Prostate gland (tissue), 2 donors: ENCODE measurements around the gene EPS8. TPM values are rescaled to one million over a fixed set of nuclear protein-coding genes. Genes with fewer than 3 reads are reported as not detected.
"Not testable (repeated sequence)": the region's sequence is repeated elsewhere in the genome, so short reads cannot be mapped to it uniquely, and the experiment has no call there.

ENCODE experiments used
- DNase-seq: peaks from one replicate; pipeline ENCODE4 v3.0.0-alpha.2; 2019; ENCODE audit warnings: low spot score
- H3K27ac ChIP-seq, 2 donors: fragments of 200-600 bp; sonication (generic); 2 replicates each; pipeline ENCODE4 v1.5.1; 2017 to 2019
- H3K27me3 ChIP-seq: fragments of 200-600 bp; sonication (generic); replicated peaks from 2 replicates; pipeline ENCODE4 v1.5.1; 2019; ENCODE audit not compliant: insufficient read depth
- H3K36me3 ChIP-seq, 2 donors: fragments of 200-600 bp; sonication (generic); 1 replicate in 1 of 2; 2 replicates in 1 of 2; pipeline versions ENCODE4 v1.5.1 to v1.8.1; 2017 to 2019
- H3K4me1 ChIP-seq: fragments of 200-600 bp; sonication (generic); replicated peaks from 2 replicates; pipeline ENCODE4 v1.5.1; 2019
- H3K4me3 ChIP-seq, 2 donors: fragments of 200-600 bp; sonication (generic); 2 replicates each; pipeline ENCODE4 v1.5.1; 2017 to 2019
- H3K9me3 ChIP-seq: fragments of 200-600 bp; sonication (generic); 2 replicates; pipeline ENCODE4 v1.5.1; 2017
- POLR2A ChIP-seq: fragments of 450-650 bp; IDR thresholded peaks from one replicate; pipeline ENCODE4 v1.6.1; 2016; ENCODE audit warnings: antibody characterized with exemption, mild to moderate bottlenecking
- POLR2AphosphoS5 ChIP-seq: sonication (generic); formaldehyde crosslinking; IDR thresholded peaks from one replicate; pipeline ENCODE4 v1.6.1; 2017; ENCODE audit warnings: antibody characterized with exemption
- WGBS: methylation state at CpG from one replicate; pipeline ENCODE4 v1.1.5; 2018; 5-methylcytosine and 5-hydroxymethylcytosine counted together
- intact Hi-C: fragments of 100-400 bp; cut with DNase I; formaldehyde crosslinking; loops from one replicate; pipeline ENCODE4 v1.14.2; 2022
- total RNA-seq, 2 donors: library from RNA; depleted of rRNA; stranded (reverse); fragments of >200 nt; gene quantifications; one replicate each; pipeline ENCODE4 v1.1.0, GENCODE V29; 2016
- TF ChIP-seq, protein P1 (sequence below), 4 experiments: fragments of 200-600 bp in 2 of 4; fragments of 450-650 bp in 2 of 4; sonication (generic) in 2 of 4; IDR thresholded peaks; 1 replicate in 3 of 4; 2 replicates in 1 of 4; pipeline ENCODE4 v1.5.1; 2016 to 2019; ENCODE audit warnings: antibody characterized with exemption in 4 of 4, mild to moderate bottlenecking in 2 of 4, moderate library complexity in 2 of 4

The EPS8 gene
- total RNA-seq, 2 donors from 2014 or later, result 47.5 to 67.4 TPM

DNA sequence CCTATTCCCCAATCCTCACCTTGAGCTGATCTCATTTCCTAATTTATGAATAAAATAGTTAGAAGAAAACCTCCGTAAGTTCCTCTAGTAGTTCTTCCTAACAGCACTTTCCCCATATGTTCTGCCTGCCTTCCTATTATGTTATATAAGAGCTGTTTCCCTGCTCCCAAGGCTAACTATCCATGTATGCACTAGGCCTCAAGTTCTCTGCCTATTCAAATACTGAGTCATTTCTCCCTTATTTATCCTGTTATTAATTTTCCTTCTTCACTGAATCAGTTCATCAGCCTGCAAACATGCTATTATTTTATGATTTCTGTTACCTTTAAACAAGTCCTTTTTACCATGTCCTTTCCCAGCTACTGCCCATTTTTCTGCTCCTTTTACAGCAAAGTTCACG, 164.1 kb downstream of the EPS8 start:
- no peak for DNase-seq
- Histone ChIP-seq H3K27ac (no peak overlapping the region), H3K36me3 (no peaks in the 10 kb centered on the region), H3K27me3 (no peaks in the 10 kb centered on the region), H3K4me1 (no peaks in the 10 kb centered on the region), H3K9me3 (no peaks in the 10 kb centered on the region), H3K4me3 (no peak overlapping the region)
- 97% methylated on average over 2 of the region's 2 CpGs for WGBS
- intact Hi-C loops, result loop anchor here (10.0 kb wide), 1 partner anchor 160 kb away; the partner anchor contains the start of gene EPS8
- TF ChIP-seq POLR2A (no peak), POLR2AphosphoS5 (no peak)
- TF ChIP-seq, protein P1, sequence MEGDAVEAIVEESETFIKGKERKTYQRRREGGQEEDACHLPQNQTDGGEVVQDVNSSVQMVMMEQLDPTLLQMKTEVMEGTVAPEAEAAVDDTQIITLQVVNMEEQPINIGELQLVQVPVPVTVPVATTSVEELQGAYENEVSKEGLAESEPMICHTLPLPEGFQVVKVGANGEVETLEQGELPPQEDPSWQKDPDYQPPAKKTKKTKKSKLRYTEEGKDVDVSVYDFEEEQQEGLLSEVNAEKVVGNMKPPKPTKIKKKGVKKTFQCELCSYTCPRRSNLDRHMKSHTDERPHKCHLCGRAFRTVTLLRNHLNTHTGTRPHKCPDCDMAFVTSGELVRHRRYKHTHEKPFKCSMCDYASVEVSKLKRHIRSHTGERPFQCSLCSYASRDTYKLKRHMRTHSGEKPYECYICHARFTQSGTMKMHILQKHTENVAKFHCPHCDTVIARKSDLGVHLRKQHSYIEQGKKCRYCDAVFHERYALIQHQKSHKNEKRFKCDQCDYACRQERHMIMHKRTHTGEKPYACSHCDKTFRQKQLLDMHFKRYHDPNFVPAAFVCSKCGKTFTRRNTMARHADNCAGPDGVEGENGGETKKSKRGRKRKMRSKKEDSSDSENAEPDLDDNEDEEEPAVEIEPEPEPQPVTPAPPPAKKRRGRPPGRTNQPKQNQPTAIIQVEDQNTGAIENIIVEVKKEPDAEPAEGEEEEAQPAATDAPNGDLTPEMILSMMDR (IDR thresholded peaks at IDR 0.05), result no peak

DNA sequence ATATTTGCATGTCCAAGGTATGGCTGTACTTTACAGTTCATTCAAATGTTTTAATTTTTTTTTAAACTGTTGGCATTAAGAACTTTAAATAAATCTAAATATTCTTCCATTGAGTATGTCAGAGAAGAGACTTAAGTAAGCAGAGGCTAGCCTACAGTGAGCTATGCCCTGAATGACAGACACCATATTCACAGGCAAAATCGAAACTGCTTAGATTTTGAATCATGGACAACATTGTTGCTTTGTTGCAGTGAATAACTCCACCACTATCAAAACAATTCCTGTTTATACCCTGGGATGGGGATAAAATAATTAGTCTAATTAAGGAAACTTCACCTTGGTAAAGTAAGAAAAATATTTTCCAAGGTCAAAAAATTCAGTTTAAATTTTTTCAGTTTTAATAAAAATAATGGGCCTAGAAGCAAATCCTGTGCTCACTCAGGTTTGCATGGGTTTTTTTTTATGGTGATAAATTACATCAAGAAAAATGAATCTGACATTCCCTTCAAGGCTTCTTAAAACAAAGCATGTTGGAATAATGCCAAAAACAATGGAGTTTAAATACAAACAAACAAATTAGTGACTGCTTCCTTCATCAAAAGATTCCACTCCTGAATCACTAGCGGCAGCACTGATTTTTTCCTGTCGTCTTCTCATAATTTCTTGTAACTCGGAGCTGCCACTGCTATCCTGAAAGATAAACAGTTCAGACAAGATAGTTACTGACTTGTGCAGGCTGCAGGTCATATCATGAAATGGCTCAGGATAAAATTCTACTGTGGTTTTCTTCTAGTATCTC, 168.2 kb downstream of the EPS8 start:
- WGBS, result 70% methylated on average over 4 of the region's 4 CpGs
- DNase-seq, result no peak
- intact Hi-C loops, result loop anchor here (10.0 kb wide), 1 partner anchor 164 kb away; the partner anchor contains the start of gene EPS8
- no peaks in the 10 kb centered on the region for H3K9me3 ChIP-seq
- no peaks in the 10 kb centered on the region for H3K4me1 ChIP-seq
- no peaks in the 10 kb centered on the region for H3K36me3 ChIP-seq
- H3K4me3 ChIP-seq, result no peak overlapping the region
- H3K27ac ChIP-seq, result no peak overlapping the region
- TF ChIP-seq, protein P1 (IDR thresholded peaks at IDR 0.05), result no peak
- TF ChIP-seq POLR2A, result no peak
- no peak for TF ChIP-seq POLR2AphosphoS5
- no peaks in the 10 kb centered on the region for H3K27me3 ChIP-seq

DNA sequence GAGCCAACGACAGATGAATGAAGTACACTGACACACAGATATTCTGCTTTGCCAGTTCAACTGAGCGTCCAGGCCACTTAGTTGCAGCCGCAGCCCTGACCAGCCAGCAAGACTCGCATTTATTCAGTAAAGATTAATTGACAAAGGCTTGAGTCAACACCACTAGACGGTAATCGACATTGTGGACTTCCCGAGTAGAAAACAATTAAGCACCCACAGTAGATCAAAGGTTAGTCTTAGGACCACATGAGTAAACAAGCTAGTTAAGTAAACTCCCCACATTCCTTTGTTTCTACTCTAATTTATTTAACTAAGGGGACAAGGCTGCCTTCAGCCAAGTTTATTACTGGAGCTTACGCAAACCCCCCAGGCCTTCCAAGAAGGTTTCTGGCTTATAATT, 172.7 kb downstream of the EPS8 start:
- H3K9me3 ChIP-seq, H3K4me1 ChIP-seq, H3K4me3 ChIP-seq, H3K27me3 ChIP-seq, DNase-seq, H3K27ac ChIP-seq, intact Hi-C loops, H3K36me3 ChIP-seq: not testable (repeated sequence)
- 86% methylated on average over 8 of the region's 8 CpGs for WGBS

DNA sequence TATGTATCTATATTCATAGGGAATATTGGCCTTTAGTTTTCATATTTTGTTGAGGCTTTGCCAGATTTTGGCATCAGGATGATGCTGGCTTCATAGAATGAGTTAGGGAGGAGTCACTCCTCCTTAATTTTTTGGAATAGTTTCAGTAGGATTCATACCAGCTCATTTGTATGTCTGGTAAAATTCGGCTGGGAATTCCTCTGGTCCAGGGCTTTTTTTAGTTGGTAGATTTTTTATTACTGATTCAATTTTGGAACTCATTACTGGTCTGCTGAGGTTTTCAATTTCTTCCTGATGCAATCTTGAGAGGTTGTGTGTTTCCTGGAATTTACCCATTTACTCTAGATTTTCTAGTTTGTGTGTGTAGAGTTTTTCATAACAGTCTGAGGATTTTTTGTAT, 175.2 kb downstream of the EPS8 start:
- intact Hi-C loops, result no loop called here
- no peak overlapping the region for H3K27ac ChIP-seq
- no peak overlapping the region for H3K4me3 ChIP-seq
- WGBS, result 72% methylated on average over 1 of the region's 1 CpG
- H3K36me3 ChIP-seq, result no peaks in the 10 kb centered on the region
- DNase-seq, result no peak
- no peak for TF ChIP-seq POLR2A
- TF ChIP-seq POLR2AphosphoS5, result no peak
- TF ChIP-seq, protein P1 (IDR thresholded peaks at IDR 0.05), result no peak
- H3K4me1 ChIP-seq, result no peaks in the 10 kb centered on the region
- no peaks in the 10 kb centered on the region for H3K27me3 ChIP-seq
- no peaks in the 10 kb centered on the region for H3K9me3 ChIP-seq

DNA sequence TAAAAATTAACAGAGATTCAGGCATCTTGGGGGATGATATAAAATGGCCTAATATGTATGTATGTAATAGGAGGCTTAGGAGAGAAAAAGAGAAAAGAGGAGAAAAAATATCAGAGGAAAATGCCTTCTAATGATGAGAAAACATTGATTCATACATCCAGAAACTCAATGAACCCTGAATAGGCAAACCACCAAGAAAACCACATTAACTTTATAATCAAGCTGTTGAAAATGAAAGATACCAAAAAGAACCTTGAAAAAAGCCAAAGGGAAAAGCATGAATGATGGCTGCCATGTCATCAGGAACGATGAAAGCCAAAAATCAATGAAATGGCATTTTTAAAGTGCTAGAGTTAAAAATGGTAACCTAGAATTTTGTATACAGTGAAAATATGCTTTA, 180.2 kb downstream of the EPS8 start:
- Histone ChIP-seq H3K4me1 (no peaks in the 10 kb centered on the region), H3K36me3 (no peaks in the 10 kb centered on the region), H3K9me3 (no peaks in the 10 kb centered on the region), H3K27me3 (no peaks in the 10 kb centered on the region), H3K4me3 (no peak overlapping the region), H3K27ac (no peak overlapping the region)
- no peak for DNase-seq
- intact Hi-C loops, result no loop called here
- TF ChIP-seq POLR2AphosphoS5, result no peak
- TF ChIP-seq, protein P1 (IDR thresholded peaks at IDR 0.05), result no peak
- TF ChIP-seq POLR2A, result no peak
- WGBS, result 97% methylated on average over 1 of the region's 1 CpG
